CD4-positive, alpha-beta T cell treated with Interleukin-10 for 1 hour (primary cell): ENCODE measurements around the gene RRP1.

Source experiments
- DNase-seq: peaks from one replicate; pipeline ENCODE4 v3.0.0-alpha.2; 2020

The RRP1 gene

GRCh38 chr21:43777953-43778352, 11.4 kb upstream of the RRP1 start:
- DNase-seq = no peak

GRCh38 chr21:43778469-43779335, 10.7 kb upstream of the RRP1 start:
- peak; percentile 13 for DNase-seq

GRCh38 chr21:43779660-43780059, 9.7 kb upstream of the RRP1 start:
- DNase-seq = no peak

- no peak for DNase-seq
Observed at GRCh38 chr21:43781846-43782245, 7.5 kb upstream of the RRP1 start.

- DNase-seq = no peak
Observed at GRCh38 chr21:43782431-43783097, 6.8 kb upstream of the RRP1 start.

GRCh38 chr21:43783098-43783700, 6.2 kb upstream of the RRP1 start:
- no peak for DNase-seq

GRCh38 chr21:43785134-43785533, 4.2 kb upstream of the RRP1 start:
- no peak for DNase-seq

- DNase-seq = no peak
Observed at GRCh38 chr21:43786300-43786806, 3.0 kb upstream of the RRP1 start.

- DNase-seq = no peak
Observed at GRCh38 chr21:43786807-43787440, 2.5 kb upstream of the RRP1 start.

GRCh38 chr21:43790010-43790524, 690 bp downstream of the RRP1 start:
- no peak for DNase-seq

- DNase-seq = no peak
Observed at GRCh38 chr21:43792406-43792805, 3.0 kb downstream of the RRP1 start.

- no peak for DNase-seq
Observed at GRCh38 chr21:43793243-43793642, 3.9 kb downstream of the RRP1 start.

- no peak for DNase-seq
Observed at GRCh38 chr21:43794311-43794710, 4.9 kb downstream of the RRP1 start.

GRCh38 chr21:43794857-43795256, 5.5 kb downstream of the RRP1 start:
- DNase-seq = no peak

GRCh38 chr21:43797415-43797814, 8.0 kb downstream of the RRP1 start:
- no peak for DNase-seq

GRCh38 chr21:43797925-43798715, 8.7 kb downstream of the RRP1 start:
- no peak for DNase-seq

- DNase-seq = no peak
Observed at GRCh38 chr21:43799301-43799840, 10.0 kb downstream of the RRP1 start.

- no peak for DNase-seq
Observed at GRCh38 chr21:43800124-43800523, 10.7 kb downstream of the RRP1 start.

GRCh38 chr21:43800566-43800965, 11.2 kb downstream of the RRP1 start:
- no peak for DNase-seq

GRCh38 chr21:43801006-43801783, 11.8 kb downstream of the RRP1 start:
- no peak for DNase-seq

GRCh38 chr21:43802713-43803313, 13.4 kb downstream of the RRP1 start:
- DNase-seq = no peak
